Measurements from ENCODE around the gene ADGRV1. TPM values are rescaled to one million over a fixed set of nuclear protein-coding genes. Genes with fewer than 3 reads are reported as not detected.

ADGRV1 gene
- polyA plus RNA-seq, 3 donors = 0.18 to 0.33 TPM; not detected in 1

DNA sequence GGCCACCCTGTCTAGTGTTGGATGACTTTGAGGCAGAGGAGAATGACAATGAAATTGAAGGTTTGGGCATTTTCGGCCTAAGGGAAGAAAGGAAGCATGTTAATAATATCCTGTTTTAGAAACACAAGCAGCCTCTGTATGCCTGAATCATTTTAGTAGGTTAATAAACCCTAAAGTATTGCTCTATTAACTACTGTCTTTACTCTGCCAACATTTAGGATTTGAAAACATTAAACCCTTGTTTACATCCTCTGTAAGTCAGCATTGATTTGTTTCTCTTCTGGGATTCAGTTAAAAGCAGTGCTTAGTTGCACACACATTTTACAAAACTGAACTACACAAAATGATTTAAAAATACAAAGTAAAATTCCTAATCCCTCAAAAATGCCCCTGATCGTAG is 465.6 kb downstream of the ADGRV1 start:
- H3K9ac ChIP-seq (ENCODE audit: insufficient read depth, low read length, poor library complexity, severe bottlenecking) = no peak overlapping the region
- no peak for TF ChIP-seq CTCF (IDR thresholded peaks at IDR 0.05)
- no peak overlapping the region for H2AFZ ChIP-seq (ENCODE audit: insufficient read depth, low read depth, low read length, poor library complexity, severe bottlenecking)
- H3K9me3 ChIP-seq (replicated peaks in 1 of 2; ENCODE audit: control insufficient read depth in 1 of 2, insufficient read depth in 1 of 2, low read length in 2 of 2) = no peaks in the 10 kb centered on the region
- no peak overlapping the region for H3K4me3 ChIP-seq (replicated peaks in 1 of 3; ENCODE audit: low read depth in 2 of 3, low read length in 3 of 3)
- H3K79me2 ChIP-seq (ENCODE audit: insufficient read depth, low read length) = no peaks in the 10 kb centered on the region
- H3K9me3 Mint-ChIP-seq = no peaks in the 10 kb centered on the region
- intact Hi-C loops (cut with micrococcal nuclease) = no loop called here
- H3K27ac ChIP-seq (ENCODE audit: low read depth in 1 of 2, low read length in 2 of 2) = no peak overlapping the region
- no peaks in the 10 kb centered on the region for H3K4me1 Mint-ChIP-seq
- H3K27me3 ChIP-seq (ENCODE audit: control insufficient read depth in 2 of 2, insufficient read depth in 2 of 2, low read length in 2 of 2) = no peaks in the 10 kb centered on the region
- H3K36me3 ChIP-seq (replicated peaks in 1 of 2; ENCODE audit: control insufficient read depth in 1 of 2, insufficient read depth in 2 of 2, low read length in 2 of 2) = no peaks in the 10 kb centered on the region
- DNase-seq = no peak
- no peaks in the 10 kb centered on the region for H3K36me3 Mint-ChIP-seq
- WGBS (ENCODE audit: insufficient coverage) = no CpG with 5 or more reads among the region's 2 CpGs
- H3K27ac Mint-ChIP-seq = no peak overlapping the region
- no peak overlapping the region for H3K4me3 Mint-ChIP-seq
- H4K20me1 ChIP-seq (ENCODE audit: insufficient read depth, low read length) = no peaks in the 10 kb centered on the region
- H3K27me3 Mint-ChIP-seq (ENCODE audit: low read depth in 3 of 3) = peaks cover 0 to 1% (median 0%) of the 10 kb centered on the region in 3 donors
- H3K4me1 ChIP-seq (ENCODE audit: control insufficient read depth in 1 of 2, insufficient read depth in 2 of 2, low read length in 2 of 2) = no peaks in the 10 kb centered on the region
- H3K4me2 ChIP-seq (replicated peaks; ENCODE audit: extremely low read depth, low read length, poor library complexity, severe bottlenecking) = no peak overlapping the region

DNA sequence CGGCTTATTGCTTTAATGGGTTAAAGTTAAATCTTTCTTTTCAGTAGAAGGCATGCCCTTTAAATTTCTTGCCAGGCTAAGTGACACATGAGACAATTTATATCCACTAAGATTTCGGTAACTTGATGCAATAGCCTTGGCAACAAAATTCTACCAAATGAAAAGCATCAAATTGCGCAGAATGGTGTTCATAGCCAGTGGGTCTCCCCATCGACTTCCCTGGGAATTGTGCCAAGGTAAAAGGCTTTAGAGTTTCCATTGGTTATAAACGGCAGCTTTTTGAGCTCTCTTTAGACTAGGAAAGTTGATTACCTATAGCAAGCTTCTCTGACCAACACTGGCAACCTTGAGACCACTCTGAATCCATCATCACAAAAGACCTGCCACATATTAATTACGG is 466.1 kb downstream of the ADGRV1 start:
- Histone ChIP-seq H4K20me1 (ENCODE audit: insufficient read depth, low read length) (no peaks in the 10 kb centered on the region), H3K9me3 (replicated peaks in 1 of 2; ENCODE audit: control insufficient read depth in 1 of 2, insufficient read depth in 1 of 2, low read length in 2 of 2) (no peaks in the 10 kb centered on the region), H3K27me3 (ENCODE audit: control insufficient read depth in 2 of 2, insufficient read depth in 2 of 2, low read length in 2 of 2) (no peaks in the 10 kb centered on the region), H3K4me1 (ENCODE audit: control insufficient read depth in 1 of 2, insufficient read depth in 2 of 2, low read length in 2 of 2) (no peaks in the 10 kb centered on the region), H3K9ac (ENCODE audit: insufficient read depth, low read length, poor library complexity, severe bottlenecking) (no peak overlapping the region), H3K4me3 (replicated peaks in 1 of 3; ENCODE audit: low read depth in 2 of 3, low read length in 3 of 3) (no peak overlapping the region), H3K79me2 (ENCODE audit: insufficient read depth, low read length) (no peaks in the 10 kb centered on the region), H2AFZ (ENCODE audit: insufficient read depth, low read depth, low read length, poor library complexity, severe bottlenecking) (no peak overlapping the region), H3K27ac (ENCODE audit: low read depth in 1 of 2, low read length in 2 of 2) (no peak overlapping the region), H3K4me2 (replicated peaks; ENCODE audit: extremely low read depth, low read length, poor library complexity, severe bottlenecking) (no peak overlapping the region), H3K36me3 (replicated peaks in 1 of 2; ENCODE audit: control insufficient read depth in 1 of 2, insufficient read depth in 2 of 2, low read length in 2 of 2) (no peaks in the 10 kb centered on the region)
- H3K27me3 Mint-ChIP-seq (ENCODE audit: low read depth in 3 of 3) = peaks cover 0 to 1% (median 0%) of the 10 kb centered on the region in 3 donors
- no peak for DNase-seq
- no peak overlapping the region for H3K4me3 Mint-ChIP-seq
- 96% methylated on average over 4 of the region's 6 CpGs for WGBS (ENCODE audit: insufficient coverage)
- no peaks in the 10 kb centered on the region for H3K4me1 Mint-ChIP-seq
- H3K27ac Mint-ChIP-seq = no peak overlapping the region
- TF ChIP-seq CTCF (IDR thresholded peaks at IDR 0.05) = no peak
- intact Hi-C loops (cut with micrococcal nuclease) = no loop called here
- no peaks in the 10 kb centered on the region for H3K36me3 Mint-ChIP-seq
- no peaks in the 10 kb centered on the region for H3K9me3 Mint-ChIP-seq

Data from CD14-positive monocyte (primary cell).